SIG-M5 treated with dmso at 0.1 percent for 504 hours (cell line): Measurements from ENCODE around the gene DCDC2C.
"Not testable (repeated sequence)": the region's sequence is repeated elsewhere in the genome, so short reads cannot be mapped to it uniquely, and the experiment has no call there.

ENCODE experiments used
- DNase-seq: peaks from one replicate; lab custom pipeline; 2025; ENCODE audit not compliant: unreplicated experiment; lab: John Stamatoyannopoulos, UW

The DCDC2C gene

DNA sequence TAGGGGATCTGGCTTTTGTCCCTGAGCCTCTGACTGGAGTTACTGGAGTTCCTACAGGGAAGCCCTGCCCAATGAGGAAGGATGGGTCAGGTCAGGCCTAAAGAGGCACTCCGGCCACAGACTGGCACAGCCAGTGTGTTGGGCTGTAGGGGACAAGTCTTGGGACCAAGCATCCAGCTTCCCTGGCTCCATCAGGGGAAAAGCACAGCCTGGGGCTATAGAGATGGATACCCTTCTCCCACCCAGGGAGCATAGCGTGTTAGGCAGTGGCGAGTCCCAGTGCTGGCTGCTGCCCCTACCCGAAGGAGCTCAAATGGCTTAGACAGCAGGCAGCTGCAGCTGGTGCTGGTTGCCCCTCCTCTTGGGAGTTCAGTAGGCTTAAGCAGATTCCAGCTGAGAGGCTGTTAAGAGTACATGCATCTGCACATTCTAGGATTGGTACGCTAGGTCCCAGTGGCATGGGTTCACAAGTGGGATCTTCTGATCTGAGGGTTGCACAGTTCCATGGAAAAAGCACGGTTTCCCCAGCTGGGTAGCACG is 111.4 kb downstream of the DCDC2C start:
- DNase-seq, result no peak

DNA sequence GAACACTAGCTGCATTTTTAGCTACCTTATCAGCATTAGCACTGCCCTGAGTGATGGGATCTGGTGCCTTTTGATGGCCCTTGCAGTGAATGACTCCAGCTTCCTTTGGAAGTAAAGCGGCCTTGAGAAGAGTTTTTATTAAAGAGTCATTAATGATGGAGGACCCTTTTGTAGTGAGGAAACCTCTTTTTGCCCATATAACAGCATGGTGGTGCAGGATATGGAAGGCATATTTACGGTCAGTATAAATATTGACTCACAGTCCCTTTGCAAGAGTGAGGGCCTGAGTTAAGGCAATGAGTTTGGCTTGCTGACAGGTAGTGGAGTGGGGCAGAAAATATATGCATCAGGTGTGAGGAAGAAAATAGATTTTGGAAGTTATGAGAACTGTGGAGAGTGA is 113.8 kb downstream of the DCDC2C start:
- not testable (repeated sequence) for DNase-seq

DNA sequence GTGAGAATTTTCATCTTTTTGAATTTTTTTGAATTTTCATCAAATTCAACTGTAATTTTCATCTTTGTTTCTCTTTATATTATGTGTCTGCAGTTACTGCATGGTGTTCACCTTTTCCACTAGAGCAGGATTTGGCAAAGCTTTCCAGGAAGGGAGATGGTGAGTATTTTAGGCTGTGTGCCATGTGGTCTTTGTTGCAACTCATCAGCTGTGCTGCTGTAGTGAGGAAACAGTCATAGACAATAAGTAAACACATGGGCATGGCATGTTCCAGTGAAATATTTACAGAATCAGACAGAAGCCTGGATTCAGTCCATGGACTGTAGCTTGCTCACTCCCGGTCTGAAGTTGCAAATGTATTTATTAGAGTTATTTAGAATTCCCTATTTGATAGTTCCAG is 120.4 kb downstream of the DCDC2C start:
- DNase-seq, result no peak

DNA sequence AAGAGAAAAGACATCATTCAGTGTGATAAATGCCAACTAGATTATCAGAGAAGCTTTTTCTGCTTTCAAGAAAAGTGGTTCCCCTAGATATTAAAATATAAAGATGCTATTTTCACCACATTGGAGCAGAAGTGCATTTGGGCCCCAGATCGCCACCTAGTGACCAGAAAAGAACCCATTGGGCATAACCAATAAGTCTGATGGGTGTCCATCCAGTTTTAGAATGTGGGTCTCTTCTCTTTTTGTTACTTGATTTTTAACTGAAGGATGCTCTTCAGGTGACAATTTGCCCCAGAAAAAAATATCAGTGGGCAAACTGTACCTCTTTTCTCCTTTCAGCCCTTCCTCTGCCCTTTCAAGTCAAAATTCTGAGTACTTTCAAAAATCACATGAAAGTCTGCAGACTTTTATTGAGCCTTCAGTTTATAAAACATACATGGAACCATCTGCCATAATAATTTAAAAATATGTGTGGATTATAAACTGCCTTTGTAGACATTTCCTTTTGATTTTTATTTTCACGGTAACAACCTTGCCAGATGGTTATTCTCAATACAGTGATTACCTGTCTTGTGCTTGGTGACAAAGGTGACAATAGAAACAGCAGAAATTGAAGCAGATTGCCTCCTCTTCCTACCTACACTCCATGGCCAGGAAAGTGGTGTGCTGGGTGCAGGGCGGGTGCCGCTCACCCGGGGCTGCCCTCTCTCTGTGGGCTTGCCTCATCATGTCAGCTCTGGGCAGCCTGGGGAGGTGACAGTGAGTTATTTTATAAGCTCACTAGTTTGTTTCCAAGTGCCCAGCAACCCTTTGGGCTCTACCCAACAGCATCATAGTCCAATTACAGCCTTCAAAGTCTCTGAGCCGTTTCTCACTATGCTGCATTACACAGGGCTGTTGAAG is 124.5 kb downstream of the DCDC2C start:
- peak; percentile 8 for DNase-seq

DNA sequence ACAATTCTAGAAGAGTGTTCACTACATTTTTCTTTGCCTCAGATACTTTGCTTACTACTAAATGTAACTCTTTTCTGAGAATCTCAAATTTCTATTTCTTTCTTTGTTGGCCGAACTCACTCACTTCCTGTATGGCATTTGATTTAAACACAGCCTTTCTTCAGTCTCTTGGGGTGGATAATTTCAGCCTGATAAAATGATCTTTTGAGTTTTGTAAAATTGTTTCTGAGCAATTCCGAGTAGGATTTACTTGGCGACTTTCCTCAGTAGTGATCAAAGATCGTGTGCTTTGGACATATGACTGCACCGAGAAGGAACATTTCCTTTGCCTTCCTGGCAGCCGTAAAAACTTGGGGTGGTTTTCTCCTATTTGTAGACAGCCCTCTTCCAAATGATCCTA is 127.4 kb downstream of the DCDC2C start:
- DNase-seq, result no peak

DNA sequence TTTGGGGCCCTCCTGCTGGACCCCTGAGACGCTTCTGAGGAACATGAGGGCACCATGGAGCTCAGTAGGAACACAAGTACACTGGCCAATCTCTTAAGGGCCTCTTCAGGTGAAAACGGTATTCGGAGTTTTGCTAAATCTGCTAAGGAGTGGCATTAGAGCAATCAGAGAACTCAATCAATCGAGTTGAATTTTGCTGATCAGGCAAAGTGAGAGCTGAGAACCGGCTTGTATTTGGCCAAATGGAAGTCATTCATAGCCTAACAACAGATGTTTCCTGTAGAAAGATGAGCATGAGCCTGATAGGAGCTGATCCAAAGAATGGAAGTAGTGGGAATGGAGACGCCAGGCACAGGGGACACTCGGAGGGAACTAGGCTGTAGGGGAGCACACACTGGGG is 133.7 kb downstream of the DCDC2C start:
- DNase-seq, result no peak

DNA sequence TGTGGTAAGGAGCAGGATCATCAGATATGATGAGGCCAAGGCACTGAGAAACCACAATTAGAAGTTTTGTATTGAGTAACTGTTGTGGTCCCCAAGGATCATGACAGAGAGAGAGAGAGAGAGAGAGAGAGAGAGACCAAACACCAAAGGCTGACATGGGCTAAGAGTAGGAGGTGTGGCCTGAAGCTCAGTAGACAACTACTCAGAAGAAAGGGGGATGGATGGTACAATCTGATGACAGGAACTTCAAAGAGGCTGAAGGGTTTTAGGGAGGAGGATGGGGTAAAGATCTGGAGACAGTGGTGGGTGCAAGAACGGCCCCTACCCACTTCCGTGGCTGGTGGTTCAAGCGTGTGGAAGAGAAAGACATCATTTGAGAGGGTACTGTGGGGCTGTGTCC is 135.0 kb downstream of the DCDC2C start:
- DNase-seq, result no peak

DNA sequence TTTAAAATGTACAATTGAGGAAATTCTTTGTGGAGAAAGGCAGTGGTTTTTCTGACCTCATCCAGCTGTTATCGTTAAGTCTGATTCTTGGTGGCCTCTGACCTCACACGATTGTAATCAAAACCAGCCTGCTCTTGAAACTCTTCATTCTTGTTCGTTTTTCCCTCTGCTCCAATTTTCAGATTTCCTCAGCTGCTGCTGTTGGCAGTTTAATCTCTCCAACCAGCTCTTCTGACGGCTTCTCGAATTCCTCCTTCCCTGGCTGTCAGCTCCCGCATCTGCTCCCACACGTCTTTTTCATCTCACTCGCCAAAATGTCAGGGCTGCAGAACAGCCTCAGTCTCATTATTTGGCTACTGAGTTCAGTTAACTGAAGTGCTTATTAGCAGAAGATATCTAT is 136.1 kb downstream of the DCDC2C start:
- DNase-seq, result no peak

DNA sequence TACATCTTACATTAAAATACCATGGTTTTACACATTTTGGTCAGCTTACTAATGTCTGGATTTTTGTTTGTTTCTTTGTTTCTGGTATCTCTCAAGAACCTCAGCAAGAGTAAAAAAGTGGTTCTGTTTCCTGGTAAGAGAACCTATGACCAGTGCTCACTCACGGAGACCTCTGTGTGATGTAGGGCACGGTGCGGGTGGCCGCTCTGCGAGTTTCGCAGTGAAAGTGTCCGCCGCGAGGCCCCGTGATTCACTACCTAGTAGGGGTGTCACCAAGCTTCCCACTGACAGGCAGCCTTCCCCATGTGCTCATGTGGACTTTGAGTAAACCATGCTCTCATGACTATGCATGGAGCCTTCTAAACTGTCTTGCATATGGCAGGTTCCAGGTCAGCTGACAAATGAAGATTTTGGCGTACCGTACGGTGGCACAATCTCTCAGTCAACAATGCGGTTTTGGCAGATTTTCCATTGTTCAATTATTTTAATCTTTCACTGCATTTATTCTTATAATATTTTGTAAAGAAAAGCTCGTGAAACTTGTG is 137.3 kb downstream of the DCDC2C start:
- DNase-seq, result no peak

DNA sequence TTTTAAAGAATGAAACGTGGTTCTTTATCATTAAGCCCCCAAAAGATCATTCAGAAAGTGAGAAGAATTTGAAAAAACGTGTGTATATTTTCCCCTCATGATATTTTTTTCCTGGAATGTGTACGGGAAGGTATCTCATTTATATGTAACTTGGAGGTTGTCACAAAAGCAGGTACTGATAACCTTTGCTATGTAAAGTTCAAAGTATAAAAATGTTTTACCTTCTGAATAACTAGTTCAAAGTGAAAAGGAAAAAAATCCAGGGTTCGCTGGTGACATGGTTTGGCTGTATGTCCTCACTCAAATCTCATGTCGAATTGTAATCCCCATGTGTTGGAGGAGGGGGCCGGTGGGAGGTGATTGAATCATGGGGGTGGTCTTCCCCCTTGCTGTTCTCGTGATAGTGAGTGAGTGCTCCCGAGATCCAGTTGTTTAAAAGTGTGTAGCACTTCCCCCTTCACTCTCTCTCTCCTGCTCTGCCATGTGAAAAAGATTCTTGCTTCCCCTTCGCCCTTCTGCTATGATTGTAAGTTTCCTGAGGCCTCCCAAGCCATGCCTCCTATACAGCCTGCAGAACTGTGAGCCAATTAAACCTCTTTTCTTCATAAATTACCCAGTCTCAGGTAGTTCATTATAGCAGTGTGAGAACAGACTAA is 144.2 kb downstream of the DCDC2C start:
- no peak for DNase-seq

DNA sequence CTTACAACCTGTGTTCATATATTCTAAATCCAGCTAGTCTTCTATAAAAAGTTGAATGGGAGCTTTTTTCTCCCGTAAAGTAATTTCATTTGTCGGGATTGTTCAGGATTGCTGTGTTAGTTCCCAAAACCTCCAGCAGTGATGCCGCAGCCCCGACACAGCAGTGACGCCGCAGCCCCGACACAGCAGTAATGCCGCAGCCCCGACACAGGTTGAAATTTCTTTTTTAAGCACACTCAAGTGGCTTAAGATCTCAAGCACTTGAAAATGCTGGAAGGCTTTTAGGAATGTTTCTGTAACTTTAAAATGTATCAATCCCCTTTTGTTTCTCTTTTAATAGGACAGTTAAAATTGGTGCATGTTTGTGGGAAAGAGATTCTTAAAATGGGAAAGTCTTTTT is 145.4 kb downstream of the DCDC2C start:
- DNase-seq, result no peak

DNA sequence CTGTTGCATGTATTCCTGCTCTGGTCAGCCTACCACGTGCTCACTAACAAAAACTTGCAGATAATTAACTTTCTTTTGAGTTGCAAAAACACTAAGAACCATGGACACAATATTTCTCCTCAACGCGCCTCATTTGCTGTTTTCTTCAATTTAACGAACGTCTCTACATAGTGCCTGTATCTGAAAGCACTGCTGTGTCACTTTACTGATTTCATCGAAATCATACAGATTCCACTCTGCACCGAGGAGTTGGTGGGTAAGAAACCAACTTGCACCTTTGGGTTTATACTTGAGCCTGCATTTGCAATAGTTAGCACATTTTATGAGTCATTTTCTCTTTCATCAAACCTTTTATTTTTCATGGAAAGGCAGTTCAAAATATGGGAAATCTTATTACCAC is 145.8 kb downstream of the DCDC2C start:
- DNase-seq, result no peak

DNA sequence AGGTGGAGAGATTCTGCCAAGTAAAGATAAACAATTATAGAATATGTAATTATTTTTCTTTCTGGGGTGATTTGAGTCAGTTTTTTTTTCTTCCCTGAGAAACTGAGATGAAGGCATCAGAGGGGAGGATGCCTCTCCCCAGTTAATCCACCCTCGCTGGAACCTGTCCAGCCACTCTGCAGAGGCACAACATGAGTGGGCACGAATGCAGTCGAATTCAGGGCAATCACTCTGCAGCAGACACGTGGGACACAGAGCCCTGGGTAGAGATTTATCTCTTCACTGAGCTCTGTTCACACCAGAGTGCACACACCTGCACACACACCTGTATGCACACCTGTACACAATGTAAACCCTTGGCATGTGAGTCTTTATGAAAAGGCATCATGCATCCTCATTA is 154.2 kb downstream of the DCDC2C start:
- no peak for DNase-seq

DNA sequence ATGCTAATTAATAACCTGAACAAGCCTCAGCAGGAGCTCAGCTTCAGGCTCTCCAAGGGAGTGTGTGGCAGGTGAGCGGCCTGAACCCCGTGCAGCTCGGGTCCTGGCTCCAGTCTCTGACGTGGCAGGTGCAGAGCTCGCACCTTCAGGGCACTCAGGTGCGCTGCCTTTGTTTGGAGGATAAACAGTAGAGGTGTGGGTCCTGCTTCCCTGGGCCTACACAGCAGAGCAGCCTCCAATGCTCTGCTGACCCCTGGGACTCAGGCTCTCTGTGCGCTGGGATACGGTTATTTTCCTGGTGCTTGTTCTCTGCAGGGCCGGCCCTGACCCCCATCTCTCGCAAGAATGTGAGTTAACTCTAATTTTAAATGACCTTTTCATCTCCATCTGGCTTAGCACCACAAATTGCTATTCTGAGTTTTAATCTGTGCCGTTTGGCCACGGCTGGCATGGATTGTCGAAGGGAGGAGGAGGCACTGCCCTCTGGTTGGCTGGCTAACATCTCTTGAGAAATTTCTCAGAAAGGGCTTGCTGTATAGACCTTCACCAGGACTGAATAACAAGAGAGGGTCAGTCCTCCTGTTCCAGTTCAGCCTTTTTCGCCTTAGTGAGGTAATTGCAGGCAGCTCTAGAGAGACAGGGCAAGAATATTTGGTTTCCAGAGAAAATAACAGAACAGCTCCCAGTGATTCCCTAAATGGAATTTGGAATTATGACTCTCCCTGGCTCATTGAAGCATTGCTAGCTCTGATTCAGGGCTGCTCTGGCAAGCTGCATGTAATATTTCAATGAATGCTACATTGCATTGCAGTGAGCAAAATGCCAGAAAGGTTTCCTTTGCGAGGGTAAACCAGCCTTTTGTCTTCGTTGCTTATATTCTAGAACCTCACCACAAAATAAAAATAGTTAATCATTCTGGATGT is 161.8 kb downstream of the DCDC2C start:
- DNase-seq, result no peak

DNA sequence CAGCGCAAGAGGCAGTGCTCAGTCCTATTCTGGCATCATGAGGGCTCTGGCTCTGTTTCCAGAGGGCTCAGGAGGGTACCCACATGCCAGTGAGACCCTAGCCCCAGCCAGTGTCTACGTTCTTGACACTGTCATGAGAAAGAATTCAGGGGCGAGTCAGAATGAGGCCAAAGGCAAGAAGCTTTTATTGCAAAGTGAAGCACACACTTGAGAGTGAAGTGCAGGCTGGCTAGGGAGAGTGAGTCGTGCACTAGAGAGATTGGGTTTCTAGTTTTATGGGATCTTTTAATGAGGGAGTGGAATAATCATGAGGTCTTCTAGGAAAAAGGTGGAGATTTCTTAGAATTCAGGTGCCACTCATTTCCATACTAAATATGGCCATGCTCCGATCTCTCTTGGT is 164.1 kb downstream of the DCDC2C start:
- DNase-seq, result no peak

DNA sequence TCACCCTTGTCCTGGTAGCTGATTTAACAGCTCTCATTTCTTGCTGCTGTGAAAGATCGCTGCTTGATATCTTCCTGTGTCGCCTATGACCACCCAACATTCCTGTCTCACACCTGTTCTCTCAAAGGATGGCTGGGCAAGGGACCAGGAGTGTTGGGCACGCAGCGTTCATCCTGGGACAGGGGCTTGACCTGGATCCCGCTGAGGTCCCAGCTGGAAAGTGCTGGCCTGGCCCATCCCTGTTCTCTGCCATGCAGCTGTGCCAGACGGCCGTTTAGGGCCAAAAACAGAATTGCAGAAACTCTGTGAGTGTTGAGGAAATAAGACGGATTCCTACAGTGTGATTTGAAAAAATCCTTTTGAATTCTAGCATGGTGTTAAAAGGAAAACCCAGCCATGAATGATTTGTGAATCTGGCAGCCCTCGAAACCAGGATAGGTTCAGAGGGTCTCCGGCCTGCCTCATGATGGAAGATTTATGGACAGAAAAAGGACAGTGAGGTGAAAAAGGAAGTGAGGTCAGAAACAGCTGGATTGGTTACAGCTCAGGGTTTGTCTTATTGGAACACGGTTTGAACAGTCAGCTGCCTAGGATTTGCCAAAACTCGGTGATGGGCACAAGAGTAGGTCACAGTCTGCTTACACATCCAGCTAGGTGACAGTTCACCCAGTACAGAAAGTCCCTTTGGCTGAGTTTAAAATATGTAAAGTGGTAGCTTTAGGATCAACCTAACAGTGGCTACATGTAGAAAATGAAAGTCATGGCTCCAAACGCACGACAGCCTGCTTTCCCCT is 164.8 kb downstream of the DCDC2C start:
- DNase-seq, result no peak

DNA sequence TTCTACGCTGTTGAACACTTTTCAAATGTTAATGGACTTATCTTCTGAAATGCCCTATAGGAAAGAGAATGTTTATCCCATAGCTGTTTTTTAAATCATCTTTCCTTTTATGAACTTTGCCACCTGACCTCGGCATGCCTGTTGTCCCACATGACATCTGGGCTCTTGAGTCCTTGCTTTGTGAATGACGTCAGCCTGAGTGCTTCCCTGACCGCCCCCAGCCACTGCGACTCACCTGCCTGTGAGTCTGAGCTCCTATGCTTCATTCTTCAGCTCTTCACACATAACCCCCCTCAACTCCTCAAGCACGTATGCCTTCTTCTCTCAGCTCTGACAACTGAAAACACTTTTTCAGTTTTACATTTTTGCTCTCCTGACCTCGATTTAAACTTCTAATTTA is 166.8 kb downstream of the DCDC2C start:
- DNase-seq, result no peak

DNA sequence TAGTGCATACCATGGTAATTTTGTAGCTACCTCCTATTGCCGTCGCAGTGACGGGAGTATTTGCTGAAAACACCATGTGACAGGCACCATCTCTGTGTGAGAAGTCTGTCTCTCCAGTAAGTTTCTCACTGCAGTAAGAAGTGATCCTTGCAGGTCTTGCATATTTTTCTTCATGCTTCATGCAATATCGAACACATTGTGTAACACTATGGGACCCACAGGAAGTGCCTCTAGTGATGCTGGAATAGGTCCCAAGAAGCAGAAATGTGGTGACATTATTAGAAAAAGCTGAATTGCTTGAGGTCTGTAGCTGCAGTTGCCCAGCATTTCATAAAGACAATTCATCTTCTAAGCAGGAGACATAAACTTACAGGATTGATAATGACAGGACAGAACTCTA is 167.6 kb downstream of the DCDC2C start:
- DNase-seq, result no peak

DNA sequence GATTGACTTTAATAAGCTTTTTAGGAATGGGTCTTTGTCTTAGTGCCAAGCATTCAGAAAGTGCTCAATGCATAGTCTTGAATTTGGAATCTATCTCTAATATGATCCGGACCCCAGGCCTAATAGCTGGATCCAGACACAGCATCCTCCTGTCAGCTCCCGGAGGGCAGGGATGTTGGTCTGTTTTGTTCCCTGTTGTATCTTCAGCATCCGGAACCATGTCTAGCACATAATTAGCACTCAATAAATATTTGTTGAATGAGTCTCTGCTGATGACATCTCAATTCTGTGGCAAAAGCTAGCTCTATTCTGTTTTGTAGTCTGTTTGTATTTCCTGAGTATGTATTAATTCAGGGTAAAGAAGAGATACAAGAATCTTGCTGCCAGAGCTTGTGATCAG is 169.1 kb downstream of the DCDC2C start:
- DNase-seq, result no peak

DNA sequence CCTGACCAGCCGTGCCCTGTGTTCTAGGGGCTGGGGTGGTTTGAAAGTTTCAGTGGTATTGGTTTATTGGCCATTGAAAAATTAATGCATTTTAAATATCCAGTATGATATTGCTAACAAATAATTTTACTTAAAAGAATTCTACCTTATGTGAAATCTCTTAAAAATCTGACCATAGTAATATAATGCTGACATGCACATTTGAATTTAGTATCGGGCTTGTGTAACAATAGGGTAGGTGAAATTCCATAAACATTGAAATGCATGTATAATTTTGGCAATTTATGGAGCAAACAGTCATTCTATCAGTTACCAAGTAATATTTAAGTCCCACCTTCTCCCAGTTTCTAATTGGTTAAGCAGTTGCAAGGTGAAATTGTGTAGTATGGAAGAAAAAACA is 170.5 kb downstream of the DCDC2C start:
- no peak for DNase-seq
